ENCODE data around the gene CTCF. TPM values are rescaled to one million over a fixed set of nuclear protein-coding genes. Genes with fewer than 3 reads are reported as not detected.

CTCF gene
- total and polyA plus RNA-seq, 4 donors = 10.1 to 35.3 (median 15.5) TPM

GRCh38 chr16:67552476-67552875 is 9.8 kb upstream of the CTCF start:
- TF ChIP-seq ZBTB33 (IDR thresholded peaks at IDR 0.05) (no peak), HNF4A (conservative IDR thresholded peaks at IDR 0.05) (no peak), YY1 (IDR thresholded peaks at IDR 0.05) (no peak), ATF3 (IDR thresholded peaks at IDR 0.05) (no peak), CTCF (IDR thresholded peaks at IDR 0.05; ENCODE audit: low read depth, low read length, missing input control) (no peak)
- DNase-seq (ENCODE audit: low spot score) = no peak
- no peak overlapping the region for H3K9ac ChIP-seq (ENCODE audit: low read depth in 1 of 2, low read length in 2 of 2)
- H3K27ac ChIP-seq (ENCODE audit: low read depth in 1 of 2, low read length in 2 of 2) = no peak overlapping the region
- peaks cover 0 to 5% (median under 1%) of the 10 kb centered on the region in 4 donors for H3K36me3 ChIP-seq (ENCODE audit: control insufficient read depth in 4 of 4, insufficient read depth in 3 of 4, low read depth in 1 of 4, low read length in 3 of 4)
- WGBS = 74% methylated on average over 4 of the region's 4 CpGs
- no peak overlapping the region for H3K4me3 ChIP-seq (ENCODE audit: low read depth in 1 of 3, low read length in 3 of 3)
- no peaks in the 10 kb centered on the region for H3K9me3 ChIP-seq (ENCODE audit: control insufficient read depth in 4 of 4, low read length in 3 of 4)
- H3K4me1 ChIP-seq (ENCODE audit: control insufficient read depth in 4 of 4, insufficient read depth in 4 of 4, low read length in 3 of 4) = peaks cover 0 to 2% (median under 1%) of the 10 kb centered on the region in 4 donors
- no peaks in the 10 kb centered on the region for H3K27me3 ChIP-seq (ENCODE audit: control insufficient read depth in 4 of 4, insufficient read depth in 4 of 4, low read length in 3 of 4)

GRCh38 chr16:67555795-67556212 is 6.5 kb upstream of the CTCF start:
- Histone ChIP-seq H3K27ac (ENCODE audit: low read depth in 1 of 2, low read length in 2 of 2) (no peak overlapping the region), H3K9me3 (ENCODE audit: control insufficient read depth in 4 of 4, low read length in 3 of 4) (no peaks in the 10 kb centered on the region), H3K4me1 (ENCODE audit: control insufficient read depth in 4 of 4, insufficient read depth in 4 of 4, low read length in 3 of 4) (peaks cover 0 to under 1% (median under 1%) of the 10 kb centered on the region in 4 donors), H3K4me3 (ENCODE audit: low read depth in 1 of 3, low read length in 3 of 3) (no peak overlapping the region), H3K9ac (ENCODE audit: low read depth in 1 of 2, low read length in 2 of 2) (no peak overlapping the region), H3K36me3 (ENCODE audit: control insufficient read depth in 4 of 4, insufficient read depth in 3 of 4, low read depth in 1 of 4, low read length in 3 of 4) (no peaks in the 10 kb centered on the region), H3K27me3 (ENCODE audit: control insufficient read depth in 4 of 4, insufficient read depth in 4 of 4, low read length in 3 of 4) (no peaks in the 10 kb centered on the region)
- no peak for TF ChIP-seq RXRA (IDR thresholded peaks at IDR 0.05)
- TF ChIP-seq TAF1 (conservative IDR thresholded peaks at IDR 0.05) = no peak
- TF ChIP-seq FOXA2 (IDR thresholded peaks at IDR 0.05) = no peak
- TF ChIP-seq ZBTB33 (IDR thresholded peaks at IDR 0.05) = no peak
- DNase-seq (ENCODE audit: low spot score) = no peak
- WGBS = 84% methylated on average over 3 of the region's 3 CpGs

GRCh38 chr16:67558859-67559258 is 3.5 kb upstream of the CTCF start:
- Histone ChIP-seq H3K4me1 (ENCODE audit: control insufficient read depth in 4 of 4, insufficient read depth in 4 of 4, low read length in 3 of 4) (peaks cover 0 to 20% (median 11%) of the 10 kb centered on the region in 4 donors), H3K4me3 (ENCODE audit: low read depth in 1 of 3, low read length in 3 of 3) (no peak overlapping the region), H3K9me3 (ENCODE audit: control insufficient read depth in 4 of 4, low read length in 3 of 4) (no peaks in the 10 kb centered on the region), H3K36me3 (ENCODE audit: control insufficient read depth in 4 of 4, insufficient read depth in 3 of 4, low read depth in 1 of 4, low read length in 3 of 4) (no peaks in the 10 kb centered on the region), H3K9ac (ENCODE audit: low read depth in 1 of 2, low read length in 2 of 2) (no peak overlapping the region), H3K27me3 (ENCODE audit: control insufficient read depth in 4 of 4, insufficient read depth in 4 of 4, low read length in 3 of 4) (no peaks in the 10 kb centered on the region), H3K27ac (ENCODE audit: low read depth in 1 of 2, low read length in 2 of 2) (no peak overlapping the region)
- 91% methylated on average over 1 of the region's 1 CpG for WGBS
- TF ChIP-seq TAF1 (conservative IDR thresholded peaks at IDR 0.05) (no peak), FOXA1 (IDR thresholded peaks at IDR 0.05) (no peak), MAX (IDR thresholded peaks at IDR 0.05) (no peak), RAD21 (IDR thresholded peaks at IDR 0.05) (no peak), CTCF (IDR thresholded peaks at IDR 0.05; ENCODE audit: low read depth, low read length, missing input control) (no peak), JUND (IDR thresholded peaks at IDR 0.05) (no peak), ZBTB33 (IDR thresholded peaks at IDR 0.05) (no peak), HNF4A (conservative IDR thresholded peaks at IDR 0.05) (no peak), FOXA2 (IDR thresholded peaks at IDR 0.05) (no peak), NR2F2 (IDR thresholded peaks at IDR 0.05) (no peak), YY1 (IDR thresholded peaks at IDR 0.05) (no peak), ATF3 (IDR thresholded peaks at IDR 0.05) (no peak), EGR1 (IDR thresholded peaks at IDR 0.05; ENCODE audit: low read depth in 2 of 2) (no peak), SP1 (IDR thresholded peaks at IDR 0.05) (no peak), RXRA (IDR thresholded peaks at IDR 0.05) (no peak)
- DNase-seq (ENCODE audit: low spot score) = no peak
